IPS-15b (cell line): ENCODE results near the gene SLC48A1.

ENCODE experiments used
- H3K27me3 ChIP-seq: one replicate; pipeline ENCODE4 v1.6.1; 2013; ENCODE audit warnings: low read length; ENCODE audit not compliant: control insufficient read depth, insufficient read depth
- H3K36me3 ChIP-seq: one replicate; pipeline ENCODE4 v1.6.1; 2013; ENCODE audit warnings: low read length; ENCODE audit not compliant: control insufficient read depth, insufficient read depth
- H3K4me1 ChIP-seq: one replicate; pipeline ENCODE4 v1.6.1; 2013; ENCODE audit warnings: mild to moderate bottlenecking, low read length; ENCODE audit not compliant: control insufficient read depth, insufficient read depth
- H3K4me3 ChIP-seq: one replicate; pipeline ENCODE4 v1.5.1; 2013; ENCODE audit warnings: low read depth, low read length
- H3K9ac ChIP-seq: one replicate; pipeline ENCODE4 v1.6.1; 2013; ENCODE audit warnings: low read depth, mild to moderate bottlenecking, low read length
- H3K9me3 ChIP-seq: one replicate; pipeline ENCODE4 v1.6.1; 2013; ENCODE audit warnings: mild to moderate bottlenecking, low read length; ENCODE audit not compliant: control insufficient read depth, insufficient read depth

Gene SLC48A1

DNA sequence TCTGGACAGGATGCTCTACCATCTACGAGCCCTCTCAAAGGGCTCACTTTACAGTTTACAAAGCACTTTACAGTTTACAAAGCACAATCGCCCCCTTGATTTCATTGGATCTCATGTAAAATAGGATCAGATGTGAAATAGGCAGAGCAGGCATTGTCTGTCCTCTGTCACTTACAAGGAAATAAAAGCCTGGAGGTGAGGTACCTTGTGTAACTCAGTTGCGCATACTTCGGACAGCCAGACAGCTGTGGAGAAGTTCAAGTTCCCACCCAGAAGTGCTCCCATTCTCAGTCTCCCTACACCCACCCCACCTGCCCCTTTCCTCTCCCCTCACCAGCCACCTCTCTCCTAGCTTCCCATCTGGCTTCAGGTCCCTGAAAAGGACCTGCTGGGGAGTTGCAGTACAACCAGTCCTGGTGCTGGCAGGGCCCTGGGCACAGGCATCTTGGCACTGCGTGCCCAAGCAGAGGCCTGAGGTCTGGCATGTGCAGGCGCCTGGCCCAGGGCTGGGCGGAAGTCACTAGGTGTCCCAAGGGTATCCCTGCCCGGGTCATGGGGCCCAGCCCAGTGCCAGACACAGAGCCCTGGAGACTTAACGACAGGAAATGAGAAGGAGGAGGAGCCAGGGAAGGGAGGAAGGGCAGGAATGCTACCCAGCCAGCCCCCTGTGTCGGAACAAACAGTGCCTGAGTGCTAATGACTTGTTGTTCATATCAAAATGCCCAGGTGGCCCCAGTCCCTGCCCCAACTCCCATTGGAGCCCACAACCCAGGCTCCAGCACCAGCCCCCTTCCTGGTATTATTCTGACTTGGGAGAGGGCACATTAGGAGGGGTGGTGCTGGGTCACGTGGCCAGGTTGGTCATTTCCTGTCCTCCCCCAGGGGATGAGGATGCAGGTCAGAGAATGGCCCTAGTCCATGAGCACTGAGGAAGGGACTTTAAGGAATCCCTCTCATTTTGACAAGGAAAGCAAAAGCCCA is 19.7 kb upstream of the SLC48A1 start:
- H3K27me3 ChIP-seq = peaks cover 9% of the 10 kb centered on the region
- no peak overlapping the region for H3K4me3 ChIP-seq
- peaks cover 8% of the 10 kb centered on the region for H3K36me3 ChIP-seq
- no peaks in the 10 kb centered on the region for H3K9me3 ChIP-seq
- H3K9ac ChIP-seq = no peak overlapping the region
- H3K4me1 ChIP-seq = no peaks in the 10 kb centered on the region

DNA sequence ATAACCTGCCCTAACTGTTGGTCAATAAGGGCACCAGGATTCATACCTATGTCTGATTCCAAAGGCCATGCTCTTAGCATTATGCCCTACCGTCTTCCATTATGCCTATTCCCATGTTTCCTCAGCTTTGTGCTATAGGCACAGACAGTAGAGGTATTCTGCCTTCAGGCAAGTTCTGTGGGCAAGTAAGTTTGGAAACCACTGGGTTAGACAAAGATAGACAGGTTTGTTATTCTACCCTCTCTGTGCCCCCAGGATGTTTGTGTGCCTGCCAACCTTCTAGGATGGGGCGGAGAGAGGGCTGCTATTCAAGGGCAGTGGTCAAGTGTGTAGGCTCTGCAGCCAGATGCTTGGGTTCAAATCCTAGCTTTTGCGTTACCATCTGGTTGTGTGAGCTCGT is 18.9 kb upstream of the SLC48A1 start:
- no peaks in the 10 kb centered on the region for H3K4me1 ChIP-seq
- H3K9ac ChIP-seq = no peak overlapping the region
- H3K4me3 ChIP-seq = no peak overlapping the region
- peaks cover 8% of the 10 kb centered on the region for H3K36me3 ChIP-seq
- no peaks in the 10 kb centered on the region for H3K9me3 ChIP-seq
- H3K27me3 ChIP-seq = peaks cover 9% of the 10 kb centered on the region

DNA sequence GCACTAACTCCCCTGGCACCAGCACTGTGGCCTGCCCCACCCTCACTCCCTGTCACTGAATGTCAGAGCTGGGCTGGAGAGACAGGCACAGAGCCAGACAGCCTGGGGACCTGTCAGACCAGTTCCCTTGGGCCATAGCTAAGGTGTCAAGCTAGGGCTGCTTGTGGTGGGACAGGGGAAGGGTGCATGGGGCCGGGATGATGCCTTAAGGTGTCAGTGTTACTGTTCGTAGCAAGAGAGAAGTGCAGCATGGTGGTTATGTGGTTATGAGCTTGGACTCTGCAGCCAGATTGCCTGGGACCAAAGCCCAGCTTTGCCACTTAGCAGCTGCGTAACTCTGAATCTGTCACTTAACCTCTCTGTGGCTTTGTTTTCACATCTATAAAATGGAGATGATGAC is 18.2 kb upstream of the SLC48A1 start:
- Histone ChIP-seq H3K27me3 (peaks cover 9% of the 10 kb centered on the region), H3K9ac (no peak overlapping the region), H3K4me1 (no peaks in the 10 kb centered on the region), H3K4me3 (no peak overlapping the region), H3K36me3 (peaks cover 8% of the 10 kb centered on the region), H3K9me3 (no peaks in the 10 kb centered on the region)

DNA sequence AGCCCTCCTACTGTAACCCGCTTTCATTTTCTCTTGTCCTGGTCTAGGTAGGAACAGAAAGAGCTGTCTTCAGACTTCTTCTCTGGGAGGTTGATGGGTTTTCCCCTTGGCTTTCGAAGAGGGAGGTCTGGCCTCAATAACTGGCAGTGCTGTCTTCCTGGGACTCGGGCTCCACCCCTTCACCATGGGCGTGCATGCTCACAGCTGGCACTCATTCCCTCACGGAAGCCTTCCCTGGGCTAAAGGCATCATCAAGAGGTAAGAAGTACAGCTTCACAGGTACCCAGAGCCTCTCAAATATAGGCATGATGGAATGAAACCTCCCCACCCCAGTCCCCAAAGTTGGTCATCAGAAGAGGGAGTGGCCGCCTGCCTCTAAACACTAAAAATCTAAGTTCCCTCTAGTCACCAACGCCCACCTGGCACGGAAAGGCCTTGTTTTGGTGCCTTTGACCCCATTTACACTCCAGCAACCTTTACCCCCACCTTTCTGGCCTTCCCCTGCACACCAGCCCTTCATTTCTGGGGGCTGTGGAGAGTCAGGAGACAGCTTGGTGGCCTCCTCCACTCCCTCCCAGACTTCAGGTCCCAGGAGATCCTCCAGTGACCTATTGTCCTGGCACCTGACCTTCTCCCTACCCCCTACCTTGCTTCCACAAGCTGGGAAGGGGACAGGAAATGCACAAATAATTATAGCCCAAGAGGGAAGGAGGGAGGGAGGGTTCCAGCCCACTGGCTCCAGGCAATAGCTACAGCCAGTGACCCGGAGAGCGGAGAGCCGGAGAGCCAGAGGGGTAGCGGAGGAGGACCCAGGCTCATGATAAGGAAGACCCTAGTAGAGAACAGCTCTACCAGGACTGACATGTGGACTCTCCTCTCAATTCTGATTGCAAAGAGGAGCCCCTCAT is 17.1 kb upstream of the SLC48A1 start:
- Histone ChIP-seq H3K4me1 (no peaks in the 10 kb centered on the region), H3K9ac (no peak overlapping the region), H3K4me3 (no peak overlapping the region)

DNA sequence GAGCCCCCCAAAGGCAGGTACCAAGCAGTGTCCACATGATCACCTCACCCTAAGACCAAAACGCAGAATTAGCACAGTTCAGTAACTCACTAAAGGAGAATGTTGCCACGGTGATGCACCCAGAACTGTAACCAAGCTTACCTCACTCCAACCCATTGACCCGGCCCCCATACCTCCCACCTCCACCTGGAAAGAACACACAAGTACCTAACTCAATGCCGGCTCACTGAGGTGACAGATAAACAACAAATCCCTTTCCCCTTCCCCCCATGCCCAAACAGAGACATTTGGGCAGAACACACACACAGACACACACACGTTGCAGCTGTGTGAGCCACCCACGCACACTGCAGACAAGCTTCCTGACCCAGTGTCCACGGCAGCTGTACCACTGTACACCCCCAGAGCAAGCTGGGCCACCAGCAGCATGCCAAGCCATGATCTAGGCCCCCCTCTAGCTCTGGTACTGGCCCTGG is 15.6 kb upstream of the SLC48A1 start:
- H3K9ac ChIP-seq = no peak overlapping the region
- H3K4me1 ChIP-seq = no peaks in the 10 kb centered on the region
- H3K4me3 ChIP-seq = no peak overlapping the region
- peaks cover 8% of the 10 kb centered on the region for H3K36me3 ChIP-seq
- H3K9me3 ChIP-seq = no peaks in the 10 kb centered on the region
- peaks cover 9% of the 10 kb centered on the region for H3K27me3 ChIP-seq

More for the DNA sequence above, 17.1 kb upstream of the SLC48A1 start:
- Histone ChIP-seq H3K9me3 (no peaks in the 10 kb centered on the region), H3K27me3 (peaks cover 9% of the 10 kb centered on the region), H3K36me3 (peaks cover 8% of the 10 kb centered on the region)

DNA sequence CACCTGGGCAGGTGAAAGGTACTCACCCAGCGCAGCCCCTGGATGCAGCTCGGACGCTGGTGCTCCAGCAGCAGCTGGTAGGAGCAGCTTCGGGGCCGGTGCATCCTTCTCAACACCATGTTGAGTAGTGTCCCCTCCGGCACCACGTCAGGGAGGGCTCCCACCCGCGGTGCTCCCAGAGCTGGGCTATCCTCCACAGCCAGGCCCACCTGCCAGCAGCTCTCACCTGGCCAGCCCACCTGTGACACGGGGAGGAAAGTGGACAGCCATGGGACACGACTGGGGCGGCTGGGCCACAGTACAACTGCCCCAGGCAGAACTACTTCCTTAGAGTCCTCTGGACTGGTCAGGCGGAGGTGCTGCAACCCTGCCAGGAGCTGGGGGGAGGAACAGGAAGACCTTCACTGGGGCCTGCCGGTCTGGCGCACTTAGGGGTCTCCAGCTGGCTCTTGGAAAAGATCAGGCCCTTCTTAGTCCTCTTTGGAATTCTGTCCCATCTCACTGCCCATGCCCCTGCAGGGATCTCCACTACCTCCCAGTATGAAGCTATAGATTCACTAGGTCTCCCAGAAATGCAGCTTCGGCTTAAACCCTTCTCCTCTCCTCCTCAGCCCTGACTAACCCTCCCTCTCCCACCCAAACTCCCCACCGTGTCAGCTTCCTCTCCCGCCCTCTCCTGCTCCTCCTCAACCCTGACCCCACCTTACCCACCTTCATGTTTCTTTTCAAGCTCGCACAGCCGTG is 15.0 kb upstream of the SLC48A1 start:
- Histone ChIP-seq H3K4me3 (peak overlapping the region; percentile 62), H3K4me1 (no peaks in the 10 kb centered on the region), H3K9me3 (no peaks in the 10 kb centered on the region), H3K36me3 (peaks cover 8% of the 10 kb centered on the region), H3K27me3 (peaks cover 9% of the 10 kb centered on the region), H3K9ac (no peak overlapping the region)

DNA sequence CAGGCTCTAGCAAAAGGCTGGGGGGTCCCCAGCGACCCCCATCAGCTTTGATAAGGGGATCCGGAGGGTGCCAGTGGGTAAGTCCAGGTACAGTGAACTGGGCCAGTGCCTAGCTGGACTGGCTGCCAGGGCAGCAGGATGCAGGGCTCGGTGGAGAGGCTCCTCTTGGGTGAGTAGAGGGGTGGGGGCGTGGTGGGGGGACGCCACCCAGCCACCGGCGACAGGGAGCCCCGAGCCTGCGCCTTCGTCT is 14.5 kb upstream of the SLC48A1 start:
- Histone ChIP-seq H3K36me3 (peaks cover 8% of the 10 kb centered on the region), H3K9ac (no peak overlapping the region), H3K9me3 (no peaks in the 10 kb centered on the region), H3K4me1 (no peaks in the 10 kb centered on the region), H3K4me3 (peak overlapping the region; percentile 62), H3K27me3 (peaks cover 9% of the 10 kb centered on the region)

DNA sequence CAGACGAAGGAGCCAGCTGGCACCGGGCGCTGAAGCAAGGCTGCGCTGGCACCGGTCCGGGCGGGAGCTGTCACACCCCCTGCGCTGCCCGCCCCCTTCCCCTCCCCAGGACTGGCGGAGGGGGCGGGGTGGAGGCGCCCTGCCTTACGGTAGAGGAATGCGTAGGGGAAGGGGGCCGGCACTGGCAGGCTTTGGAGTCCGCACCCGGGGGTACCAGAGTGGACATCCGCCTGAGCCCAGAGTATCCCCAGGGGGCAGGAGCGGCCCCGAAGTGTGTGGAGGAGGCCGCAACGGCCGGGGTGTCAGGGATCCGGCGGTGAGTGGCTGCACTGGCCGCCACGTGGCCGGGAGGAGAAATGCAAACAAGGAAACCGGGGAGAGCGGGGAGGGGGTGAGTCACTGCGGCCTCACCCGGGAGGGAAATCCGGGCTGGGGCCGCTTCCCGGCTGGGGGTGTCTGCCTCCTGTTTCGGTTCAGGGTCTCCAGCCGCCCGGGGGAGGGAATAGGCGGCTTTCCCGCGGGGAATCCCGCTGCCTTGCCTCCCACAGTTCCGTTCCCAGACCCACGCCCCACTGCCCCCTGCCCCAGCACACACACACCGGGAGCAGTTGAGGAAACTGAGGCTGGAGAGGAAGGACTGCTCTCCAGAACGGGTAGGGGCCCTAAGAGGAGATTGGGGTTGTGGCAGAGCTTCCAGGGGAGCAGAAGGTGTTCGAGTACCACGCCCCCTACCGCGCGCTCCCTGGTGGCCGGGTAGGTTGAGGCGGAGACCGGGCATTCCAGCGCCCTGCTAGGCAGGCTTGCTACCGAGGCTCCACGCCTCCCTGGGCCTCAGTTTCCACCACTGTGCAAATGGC is 14.0 kb upstream of the SLC48A1 start, which contains the start of gene RAPGEF3:
Gene RAPGEF3, minus strand, starts transcription at position 47 of the 857 bp plus-strand sequence. CDS start 324 bp downstream, outside the sequence.
- no peaks in the 10 kb centered on the region for H3K9me3 ChIP-seq
- H3K4me3 ChIP-seq = peak within 1 kb of the TSS; percentile 62
- peaks cover 8% of the 10 kb centered on the region for H3K36me3 ChIP-seq
- H3K9ac ChIP-seq = no peak within 1 kb of the TSS
- peaks cover 9% of the 10 kb centered on the region for H3K27me3 ChIP-seq
- H3K4me1 ChIP-seq = no peaks in the 10 kb centered on the region

DNA sequence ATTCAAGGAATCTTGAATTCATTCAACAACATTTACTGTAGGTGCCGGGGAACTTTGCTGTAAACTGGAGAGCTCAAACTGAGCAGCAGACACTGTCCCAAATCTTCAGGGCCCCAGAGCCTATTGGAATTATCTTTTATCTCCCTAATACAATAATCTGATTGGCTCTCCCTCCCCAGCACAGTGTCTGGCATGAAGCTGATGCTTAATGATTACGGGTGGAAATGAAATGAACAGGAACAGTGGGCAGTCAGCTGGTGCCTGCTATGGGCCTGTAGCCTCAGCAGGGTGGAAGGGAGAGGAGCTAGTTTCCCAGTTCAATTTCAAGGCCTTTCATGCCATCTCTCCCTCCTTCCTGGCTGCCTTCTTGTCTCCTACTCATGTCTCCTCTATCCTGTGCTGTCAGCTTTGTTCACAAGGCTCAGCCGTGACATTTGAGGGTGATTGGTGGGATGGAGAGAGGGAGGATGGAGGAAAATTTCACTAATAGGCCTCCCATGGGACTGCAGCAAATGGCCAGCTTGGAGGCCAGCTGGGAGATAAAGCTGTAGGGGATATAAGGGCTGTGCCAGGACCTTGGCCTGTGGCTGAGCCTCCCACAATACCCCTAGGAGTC is 10.1 kb upstream of the SLC48A1 start:
- no peaks in the 10 kb centered on the region for H3K4me1 ChIP-seq
- no peak overlapping the region for H3K4me3 ChIP-seq
- H3K36me3 ChIP-seq = no peaks in the 10 kb centered on the region
- no peaks in the 10 kb centered on the region for H3K9me3 ChIP-seq
- H3K27me3 ChIP-seq = peaks cover 3% of the 10 kb centered on the region
- no peak overlapping the region for H3K9ac ChIP-seq

DNA sequence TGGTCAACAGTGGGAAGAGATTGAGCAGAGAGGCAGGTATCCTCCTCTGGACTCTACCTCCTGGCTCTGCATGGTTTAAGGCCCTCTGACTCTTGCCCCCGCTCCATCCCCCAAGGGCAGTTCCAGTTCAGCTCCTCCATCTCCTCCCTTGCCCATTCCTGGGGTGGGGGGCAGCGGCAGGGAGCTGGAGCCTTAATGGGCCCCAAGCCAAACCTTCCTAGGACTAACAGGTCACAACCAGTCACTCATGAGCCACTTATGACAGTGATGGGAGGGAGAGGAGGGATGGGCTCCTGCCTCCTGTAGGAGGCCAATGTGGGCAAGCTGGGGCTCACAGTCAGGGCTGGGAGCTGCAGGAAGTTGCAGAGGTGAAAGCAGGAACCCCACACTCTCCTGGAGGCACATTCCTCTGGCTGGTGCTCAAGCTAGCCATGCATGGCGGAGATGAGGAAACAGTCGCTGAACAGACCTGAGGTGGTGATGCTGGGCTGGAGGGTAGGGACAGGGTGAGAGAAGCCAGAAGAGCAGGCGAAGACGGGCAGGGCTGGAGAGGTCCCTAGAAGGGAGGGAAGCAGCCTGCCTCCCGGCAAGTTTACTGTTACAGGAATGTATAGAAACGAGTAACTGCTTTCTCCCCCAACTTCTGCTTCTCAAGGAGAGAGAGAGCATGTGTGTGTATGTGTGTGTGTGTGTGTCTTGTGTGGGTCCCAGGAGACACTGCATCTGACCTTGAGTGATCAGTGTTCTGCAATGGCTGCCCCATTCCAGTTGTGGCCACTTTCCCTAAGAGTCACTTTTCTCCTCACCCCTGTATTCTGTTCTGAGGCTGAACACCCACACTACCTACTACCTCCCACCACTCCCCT is 9.3 kb upstream of the SLC48A1 start:
- Histone ChIP-seq H3K36me3 (no peaks in the 10 kb centered on the region), H3K4me1 (peaks cover 3% of the 10 kb centered on the region), H3K9me3 (no peaks in the 10 kb centered on the region), H3K9ac (no peak overlapping the region), H3K27me3 (peaks cover 2% of the 10 kb centered on the region), H3K4me3 (no peak overlapping the region)
